NCI-H128 (cell line): ENCODE results near the gene DAPL1.

Source experiments
- DNase-seq: peaks from one replicate; lab custom pipeline; 2025; ENCODE audit not compliant: unreplicated experiment; lab: John Stamatoyannopoulos, UW

The DAPL1 gene

DNA sequence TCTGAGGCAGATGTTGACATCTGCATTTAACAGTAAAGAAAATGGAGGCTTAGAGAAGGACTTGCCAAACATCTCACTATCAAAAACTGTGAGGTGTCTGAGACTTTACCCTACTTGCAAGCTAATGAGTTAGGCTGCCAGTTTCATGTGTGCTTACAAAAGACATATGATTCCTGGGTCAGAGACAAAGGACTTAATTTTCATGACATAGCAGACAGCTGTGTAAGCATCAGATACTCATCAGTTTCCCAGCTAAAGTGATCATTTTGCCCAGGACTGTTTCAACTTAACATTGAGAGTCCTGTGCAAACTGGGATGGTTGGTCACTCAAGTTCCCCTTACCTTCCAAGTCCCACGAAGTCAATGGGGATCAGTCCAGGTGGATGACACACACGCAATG, 18.9 kb upstream of the DAPL1 start:
- DNase-seq = no peak

DNA sequence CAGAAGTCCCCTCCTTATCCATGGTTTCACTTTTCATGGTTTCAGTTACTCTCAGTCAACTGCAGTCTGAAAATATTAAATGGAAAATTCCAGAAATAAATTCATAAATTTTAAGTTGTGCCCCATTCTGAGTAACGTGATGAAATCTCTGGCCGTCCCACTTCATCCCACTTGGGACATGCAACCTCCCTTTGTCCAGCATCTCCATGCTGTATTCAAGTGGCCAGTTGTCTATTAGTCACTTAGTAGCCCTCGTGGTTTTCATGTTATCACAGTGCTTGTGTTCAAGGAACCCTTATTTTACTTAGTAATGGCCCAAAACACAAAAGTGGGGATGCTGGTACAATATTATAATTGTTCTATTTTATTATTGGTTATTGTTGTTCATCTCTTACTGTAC, 18.0 kb upstream of the DAPL1 start:
- no peak for DNase-seq

DNA sequence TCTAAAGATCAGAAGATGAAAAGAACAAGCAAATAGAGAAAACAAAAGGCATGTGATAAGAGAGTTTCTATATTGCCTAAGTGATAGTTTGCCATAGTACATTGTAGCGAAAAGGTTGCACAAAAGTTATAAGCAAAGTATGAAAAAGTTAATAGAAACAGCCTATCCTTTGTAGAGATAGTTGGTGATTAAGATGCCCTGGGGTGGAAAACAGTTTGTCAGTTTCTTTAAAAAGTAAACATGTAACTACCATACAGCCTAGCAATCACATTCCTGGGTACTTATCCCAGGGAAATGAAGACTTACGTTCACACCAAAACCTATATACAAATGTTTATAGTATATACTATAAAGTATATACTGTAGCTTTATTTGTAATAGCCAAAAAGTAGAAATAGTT, 16.9 kb upstream of the DAPL1 start:
- DNase-seq = no peak

DNA sequence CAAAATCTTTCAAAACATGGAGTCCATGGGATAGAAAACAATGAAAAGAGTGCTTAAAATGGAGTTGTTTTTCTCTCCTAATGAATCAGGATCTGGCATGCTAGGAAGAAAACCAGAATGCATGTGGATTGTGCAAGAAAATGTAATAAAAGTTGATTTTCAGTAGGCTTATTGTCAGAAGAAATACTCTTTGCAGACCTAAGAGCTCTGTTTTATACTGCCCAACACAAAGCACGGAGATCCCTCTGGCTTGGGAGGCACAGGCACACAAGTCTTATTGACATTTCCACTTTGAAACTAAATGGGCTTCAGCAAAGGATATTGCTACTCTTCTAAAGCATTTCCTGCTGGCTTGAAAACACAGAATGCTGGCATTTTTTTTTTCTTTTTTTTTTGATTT, 15.5 kb upstream of the DAPL1 start:
- no peak for DNase-seq

DNA sequence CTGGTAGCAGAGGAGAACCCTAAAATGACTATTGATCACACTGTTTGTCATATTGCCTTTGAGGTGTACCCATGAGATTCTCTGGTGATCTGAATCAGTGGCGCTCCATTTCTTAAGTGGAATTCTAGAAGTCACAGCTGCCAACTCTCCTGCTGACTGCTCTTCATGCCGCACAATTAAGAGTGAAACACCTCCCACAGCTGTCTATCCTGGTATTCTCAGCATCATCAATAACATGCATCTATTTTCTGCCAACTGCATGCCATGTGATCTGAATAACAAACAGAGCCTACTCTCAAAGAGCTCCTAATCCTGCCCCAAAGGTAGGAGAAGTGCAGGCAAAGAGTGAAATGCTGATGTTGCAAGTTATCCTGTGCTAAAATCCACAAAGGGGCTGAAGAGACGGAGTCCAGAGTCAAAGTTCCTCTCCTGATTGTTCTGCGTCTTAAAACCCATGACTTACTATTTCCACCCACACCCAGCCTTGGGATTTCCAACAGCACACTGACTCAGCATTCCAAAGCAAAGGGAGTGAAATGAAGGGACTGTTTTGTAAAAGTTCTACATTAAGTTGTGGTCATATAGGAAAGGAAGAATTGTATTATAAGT, 13.7 kb upstream of the DAPL1 start:
- DNase-seq = no peak

DNA sequence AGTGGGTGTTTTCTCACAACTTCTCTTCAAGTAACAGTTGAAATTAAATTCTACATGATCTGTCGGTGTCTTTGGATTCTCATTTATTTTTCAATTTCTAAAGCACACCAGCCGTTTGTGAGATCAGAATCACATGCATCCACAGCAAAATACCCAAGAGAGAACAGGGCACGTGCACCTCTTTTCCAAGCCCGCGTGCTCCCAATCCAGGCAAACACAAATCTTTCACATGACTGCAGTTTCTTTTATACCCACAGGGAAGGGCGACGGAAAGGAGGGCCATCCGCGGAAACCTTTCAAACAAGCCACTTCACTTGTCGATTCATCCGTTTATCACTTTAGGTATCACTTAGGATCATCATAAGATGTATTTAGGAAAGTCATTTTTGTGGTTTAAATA, 13.0 kb upstream of the DAPL1 start:
- DNase-seq = no peak

DNA sequence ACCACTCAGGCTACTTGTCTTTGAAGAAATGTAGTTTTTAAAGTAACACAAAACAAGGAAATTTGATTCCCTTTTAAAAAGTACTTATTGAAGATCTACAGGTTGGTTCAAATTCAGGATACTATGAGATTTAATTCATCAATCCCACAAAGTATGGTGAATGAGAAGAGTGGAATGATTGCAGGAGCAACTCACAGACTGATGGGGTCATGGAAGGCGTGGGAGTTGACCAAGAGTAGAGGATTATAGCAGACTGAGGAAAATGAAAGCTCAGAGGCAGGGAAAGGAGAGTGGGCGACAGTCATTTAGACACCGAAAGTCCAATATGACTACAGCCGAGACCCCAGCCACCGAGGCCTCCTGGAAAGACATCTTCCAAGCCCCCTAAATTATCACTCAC, 12.5 kb upstream of the DAPL1 start:
- no peak for DNase-seq

DNA sequence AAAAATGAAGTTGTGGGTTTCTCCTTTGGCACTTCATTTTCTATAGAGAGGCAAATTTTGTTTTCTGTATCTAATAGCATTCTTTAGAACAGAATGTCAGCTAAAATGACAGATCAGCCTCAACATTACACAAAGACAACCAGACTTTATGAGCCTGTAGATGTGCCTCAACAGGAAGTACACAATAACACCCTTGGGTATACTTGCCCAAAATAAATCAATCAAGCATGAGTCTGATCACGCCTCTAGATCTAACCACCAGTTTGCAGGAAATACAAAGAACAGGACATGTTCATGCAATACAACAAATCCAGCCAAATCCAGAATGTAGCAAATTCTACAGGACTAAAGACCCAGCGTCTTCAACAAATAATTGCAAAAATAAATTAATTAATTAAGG, 11.2 kb upstream of the DAPL1 start:
- DNase-seq = no peak

DNA sequence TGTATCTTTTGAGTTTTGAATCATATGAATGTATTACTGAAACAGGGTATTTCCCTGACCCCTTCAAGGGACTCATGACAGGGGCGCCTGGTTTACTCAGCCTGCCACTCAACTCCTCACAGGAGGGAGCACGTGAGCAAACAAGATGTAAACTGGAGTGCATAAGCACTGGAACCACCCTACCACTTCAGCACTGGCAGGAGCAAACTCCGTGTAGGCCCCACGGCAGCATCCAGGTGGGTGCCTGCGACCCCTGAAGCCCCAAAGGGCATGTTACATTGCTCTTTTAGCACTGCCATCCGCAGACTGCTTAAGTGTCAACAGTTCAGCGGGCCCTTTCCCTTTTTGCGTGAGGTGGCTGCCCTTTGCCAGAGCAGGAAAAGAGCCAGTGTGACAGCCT, 8.2 kb upstream of the DAPL1 start:
- DNase-seq = no peak

DNA sequence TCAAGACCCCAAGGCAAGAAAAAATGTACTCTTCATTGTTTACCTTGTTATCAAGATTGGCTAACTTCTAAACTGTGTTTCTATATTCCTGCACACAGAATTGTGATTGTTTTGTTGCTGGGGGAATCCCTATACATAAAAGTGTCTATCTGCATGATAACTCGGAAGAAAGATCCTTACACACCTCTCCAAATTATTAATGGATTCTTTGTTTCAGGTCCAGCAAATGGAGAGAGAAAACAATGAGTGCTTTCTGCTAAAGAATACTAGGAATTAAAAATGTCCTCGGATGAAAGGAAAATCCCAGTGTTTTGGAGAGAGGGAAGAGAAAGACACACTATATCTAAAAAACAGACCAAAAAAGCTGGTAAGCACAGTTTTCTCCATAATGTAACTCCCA, 6.2 kb upstream of the DAPL1 start:
- DNase-seq = no peak

DNA sequence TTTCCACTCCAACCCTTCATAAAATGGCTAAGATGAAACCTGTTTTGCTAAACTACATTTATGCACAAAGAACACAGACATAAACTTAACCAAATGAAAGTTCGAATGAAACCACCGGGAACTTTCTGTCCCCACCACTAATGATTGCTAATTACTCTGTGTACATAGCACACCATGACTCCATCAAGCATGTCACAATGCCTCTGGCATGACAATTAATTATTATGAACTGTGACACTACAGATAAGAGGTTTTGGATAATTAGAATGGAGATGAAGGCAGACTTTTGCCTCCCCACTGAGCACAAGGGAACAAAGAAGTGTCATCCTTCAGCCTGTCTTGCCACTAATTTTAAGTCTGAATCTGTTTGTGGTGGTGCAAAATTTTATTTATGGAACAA, 1.5 kb downstream of the DAPL1 start:
- no peak for DNase-seq

DNA sequence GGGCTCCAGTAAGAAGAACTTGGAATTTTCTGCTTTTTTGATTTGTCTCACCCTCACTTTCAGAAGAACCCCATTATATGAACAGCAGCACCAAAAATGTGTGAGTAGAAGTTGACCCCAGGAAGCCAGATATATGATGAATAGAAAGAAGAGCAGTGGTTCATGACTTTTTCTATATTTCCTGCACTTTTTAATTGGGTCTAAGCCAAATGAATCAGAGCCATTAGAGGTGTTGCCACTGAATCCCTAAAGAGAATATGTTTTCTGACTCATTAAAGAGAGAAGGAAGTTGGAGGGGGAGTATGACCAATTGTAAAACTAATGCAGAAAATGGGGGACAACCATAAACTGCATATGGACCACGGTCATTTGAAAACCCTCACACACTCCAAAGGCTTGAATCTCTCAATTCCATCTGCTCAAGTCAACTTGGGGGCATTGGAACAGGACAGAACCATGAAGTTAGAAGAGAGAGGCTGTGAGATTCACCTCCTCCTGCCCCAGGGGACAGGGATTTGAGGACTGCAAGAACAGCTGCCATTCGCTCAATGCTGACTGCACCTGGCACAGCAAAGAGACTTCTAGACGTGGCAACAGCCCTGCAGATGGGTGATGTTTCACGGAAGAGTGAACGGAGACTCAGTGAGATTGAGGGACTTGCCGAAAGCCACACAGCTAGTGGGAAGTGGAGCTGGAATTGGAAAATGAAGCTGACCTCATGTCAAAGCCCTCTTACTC, 3.0 kb downstream of the DAPL1 start:
- no peak for DNase-seq

DNA sequence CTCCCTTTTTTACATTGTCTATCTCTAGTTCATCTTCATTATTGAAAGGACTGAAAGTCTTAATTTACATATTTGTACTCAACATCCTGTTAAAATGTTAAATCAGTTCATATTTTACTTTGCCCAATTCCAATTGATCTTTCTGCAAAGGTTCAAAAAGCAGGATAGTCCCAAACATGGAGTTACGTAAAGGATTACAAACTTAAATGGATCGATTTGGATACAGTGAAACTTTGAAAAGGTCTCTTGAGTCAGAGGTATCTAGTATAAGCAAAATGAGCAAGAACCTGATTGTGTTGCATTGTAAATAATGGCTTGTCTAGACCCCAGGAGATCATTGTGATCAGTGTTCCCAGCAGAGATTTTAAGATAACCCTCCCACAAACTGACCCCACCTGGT, 4.1 kb downstream of the DAPL1 start:
- no peak for DNase-seq

DNA sequence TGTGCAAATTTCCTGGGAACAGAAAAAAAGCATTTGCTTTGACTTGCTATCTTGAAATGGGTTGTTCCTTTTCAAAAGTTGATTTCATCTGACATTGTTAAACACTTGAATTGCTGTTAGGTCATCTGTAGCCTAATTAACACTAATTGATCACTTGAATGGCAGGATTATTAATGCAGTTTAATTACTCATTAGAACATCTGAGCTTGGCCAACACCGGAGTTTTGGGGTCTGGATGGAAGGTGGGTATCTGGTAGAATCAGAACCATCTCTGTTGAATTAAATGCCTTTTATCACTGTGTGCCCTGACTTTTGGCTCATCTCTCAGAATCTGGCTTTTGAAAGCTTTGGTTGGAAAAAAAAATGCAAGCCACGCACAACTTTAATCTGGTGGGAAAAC, 8.4 kb downstream of the DAPL1 start:
- no peak for DNase-seq

DNA sequence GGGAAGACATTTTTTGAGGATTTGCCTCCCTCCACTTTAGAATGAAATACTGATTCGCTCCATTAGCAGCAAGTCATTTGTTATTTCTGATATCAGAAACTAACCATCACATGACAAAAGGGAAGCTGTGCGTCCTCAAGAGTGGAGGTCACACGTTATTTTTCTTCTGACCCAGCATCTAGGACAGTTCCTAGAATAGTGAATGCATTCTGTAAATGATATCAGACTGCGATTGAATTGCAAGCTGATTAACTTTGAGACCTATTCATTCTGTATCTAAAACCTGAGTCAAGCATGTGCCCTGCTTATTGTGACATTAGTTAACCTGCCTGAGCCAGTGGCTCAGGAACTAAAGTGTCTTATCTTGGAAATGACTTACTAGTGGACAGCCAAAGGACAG, 10.1 kb downstream of the DAPL1 start:
- DNase-seq = no peak

DNA sequence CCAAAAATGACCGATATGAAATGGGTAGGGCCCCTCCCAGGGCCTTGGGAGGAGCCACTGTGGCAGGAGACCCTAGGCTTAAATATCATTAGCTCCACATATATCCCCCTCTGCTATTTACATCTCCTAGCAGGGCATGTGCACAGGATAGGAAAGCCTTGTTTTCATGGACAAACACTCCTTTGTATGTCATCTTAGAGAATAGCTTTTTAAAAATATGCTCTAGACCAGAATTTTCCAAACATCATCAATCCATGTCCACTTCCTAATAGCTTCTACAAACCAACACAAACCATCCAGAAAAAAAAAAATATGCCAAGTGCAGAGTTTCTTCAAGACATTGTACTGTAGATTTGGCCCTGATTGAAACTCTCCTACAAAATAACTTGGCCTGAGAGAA, 10.8 kb downstream of the DAPL1 start:
- DNase-seq = no peak

DNA sequence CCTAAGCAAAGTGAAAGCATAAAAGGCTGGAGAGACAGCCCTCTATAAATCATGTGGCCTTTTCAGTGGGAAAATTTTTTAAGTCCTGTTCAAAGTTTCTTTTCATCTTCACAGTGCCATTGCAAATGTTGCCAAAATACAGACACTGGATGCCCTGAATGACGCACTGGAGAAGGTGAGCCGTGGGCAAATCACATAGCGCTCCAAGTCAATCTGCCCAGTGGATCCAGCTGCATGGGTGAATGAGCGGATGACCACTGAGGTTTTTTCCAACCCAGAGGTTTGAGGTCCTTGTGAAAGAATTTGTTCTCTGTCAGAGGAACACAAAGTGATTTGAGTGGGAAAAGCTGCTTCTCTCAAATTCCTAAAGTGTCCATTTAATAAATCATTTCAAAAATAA, 11.8 kb downstream of the DAPL1 start:
- DNase-seq = no peak

DNA sequence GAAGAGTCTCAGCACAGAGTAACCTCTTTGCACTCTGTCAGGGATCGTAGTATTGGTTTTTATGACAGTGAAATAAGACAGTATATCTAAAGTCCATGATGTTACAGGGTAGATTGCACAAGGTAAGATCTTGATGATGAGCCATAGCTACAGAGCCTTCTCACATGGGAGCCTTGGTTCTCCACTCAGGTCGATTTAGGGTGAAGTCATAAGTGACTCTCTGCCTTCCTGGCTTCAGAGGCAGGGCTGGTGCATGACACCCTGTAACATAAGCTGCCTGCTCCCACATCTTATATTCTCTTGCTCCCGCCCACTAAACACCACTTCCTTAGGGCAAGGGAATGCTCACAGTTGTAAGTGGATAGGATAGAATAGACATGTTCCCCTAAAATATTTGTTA, 13.3 kb downstream of the DAPL1 start:
- DNase-seq = no peak

DNA sequence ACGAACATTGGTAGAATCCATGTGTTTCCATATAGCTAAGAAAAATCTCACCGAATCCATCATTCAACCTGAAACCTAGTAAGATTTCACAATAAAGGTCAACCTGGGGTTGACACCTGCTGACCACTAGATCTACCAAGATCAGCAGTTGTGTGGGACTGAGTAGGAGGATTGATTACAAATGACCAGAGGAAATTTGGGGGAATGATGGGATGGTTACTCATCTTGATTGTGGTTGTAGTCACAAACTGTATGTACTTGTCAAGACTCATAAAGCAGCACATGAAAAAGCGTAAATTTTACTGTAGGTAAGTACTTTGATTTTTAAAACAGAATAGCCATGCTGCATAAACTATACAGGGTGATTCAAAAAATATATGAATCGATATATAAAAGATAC, 14.7 kb downstream of the DAPL1 start:
- no peak for DNase-seq

DNA sequence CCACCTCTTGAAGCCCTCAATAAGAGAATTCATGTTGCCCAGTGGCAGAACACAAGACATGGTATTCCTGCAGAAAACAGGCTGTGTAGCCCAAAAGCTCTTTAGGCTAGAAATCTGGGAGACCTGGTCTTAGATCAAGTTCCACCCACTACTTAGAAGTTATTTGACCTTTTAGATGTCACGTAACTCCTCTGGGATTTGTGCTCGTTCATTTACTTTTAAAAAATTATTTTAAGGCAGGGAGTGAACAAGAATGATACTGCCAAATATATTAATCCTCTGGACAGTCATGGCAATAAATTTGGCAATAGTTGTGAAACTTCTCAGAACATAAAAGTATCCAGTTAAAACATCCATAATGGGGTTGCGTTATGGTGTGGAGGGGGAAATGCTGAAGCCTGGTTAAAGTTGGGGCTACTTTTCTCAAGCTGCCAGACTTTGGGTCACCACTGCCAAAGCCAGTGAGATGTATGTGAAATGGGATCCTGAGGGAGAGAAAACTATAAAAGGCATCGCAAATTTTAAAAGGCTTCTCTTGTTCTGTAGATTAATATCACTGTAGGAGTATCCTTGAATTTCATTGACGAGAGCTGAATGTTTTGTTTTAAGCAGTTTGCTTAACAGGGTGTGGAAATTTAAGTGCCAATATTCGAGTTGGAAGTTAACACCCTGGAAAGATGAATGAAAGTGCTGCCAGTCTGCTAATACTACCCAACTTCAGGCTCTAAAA, 15.8 kb downstream of the DAPL1 start:
- no peak for DNase-seq

DNA sequence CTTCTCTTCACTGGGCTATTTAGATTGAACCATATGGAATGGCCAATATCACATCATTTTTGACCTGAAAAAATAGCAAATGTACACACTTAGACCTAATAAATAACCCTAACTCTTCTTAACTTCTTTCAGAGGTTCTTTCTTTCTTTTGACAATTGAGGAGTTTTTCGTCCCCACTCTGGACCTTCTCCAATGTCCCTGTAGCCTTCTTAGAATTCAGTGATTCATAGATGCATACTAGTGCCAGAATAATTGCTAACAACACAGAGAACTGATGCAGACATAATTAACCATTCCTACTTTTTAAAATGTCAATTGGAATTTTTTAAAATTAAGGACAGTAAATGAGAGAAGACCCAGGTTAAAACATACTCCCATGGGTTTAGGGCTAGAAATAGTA, 20.0 kb downstream of the DAPL1 start:
- DNase-seq = no peak

DNA sequence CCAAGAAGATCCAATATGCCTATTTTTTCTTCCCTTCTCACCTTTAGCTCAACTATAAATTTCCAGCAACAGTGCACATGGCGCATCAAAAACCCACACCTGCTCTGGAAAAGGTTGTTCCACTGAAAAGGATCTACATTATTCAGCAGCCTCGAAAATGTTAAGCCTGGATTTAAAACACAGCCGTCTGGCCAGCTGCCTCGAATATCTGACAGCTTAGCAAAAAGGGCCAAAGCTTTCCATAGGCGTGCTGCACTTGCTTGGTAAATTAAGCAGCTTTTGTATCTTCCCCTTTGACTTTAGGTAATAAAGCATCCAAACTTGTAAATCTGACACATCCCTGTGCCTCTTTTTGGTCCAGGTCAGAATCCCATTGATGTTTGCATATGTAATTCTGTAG, 20.5 kb downstream of the DAPL1 start:
- DNase-seq = no peak

DNA sequence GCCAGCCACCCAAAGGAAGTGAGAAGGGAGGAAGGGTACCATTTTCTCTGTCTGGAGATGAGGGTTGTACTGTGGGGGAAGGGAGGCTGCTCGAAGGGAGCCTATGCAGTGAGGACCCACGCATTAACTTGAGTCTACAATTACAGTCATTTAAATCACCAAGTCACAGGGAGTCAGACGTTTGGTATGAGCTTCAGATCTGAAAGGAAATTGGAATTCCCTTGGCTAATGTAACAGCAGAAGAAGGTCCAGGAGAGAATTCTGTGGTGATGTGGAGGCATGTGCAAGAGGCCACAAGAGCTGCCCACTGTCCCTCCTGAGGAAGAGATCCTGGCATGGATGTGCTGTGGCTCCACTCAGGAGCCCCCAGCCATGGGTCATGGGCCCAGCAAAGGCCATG, 22.5 kb downstream of the DAPL1 start:
- DNase-seq = no peak
